H1 (cell line): Measurements from ENCODE around the gene XRCC6. TPM values are rescaled to one million over a fixed set of nuclear protein-coding genes. Genes with fewer than 3 reads are reported as not detected.

ENCODE experiments used
- CTCF ChIA-PET: fragments of 300-600 bp; sonication (Branson Sonifier 250); formaldehyde crosslinking; loops from one replicate; lab custom pipeline; 2021; ENCODE audit not compliant: partially characterized antibody; lab: Charles Lee
- POLR2A ChIA-PET: fragments of 300-600 bp; sonication (Branson Sonifier 250); formaldehyde crosslinking; loops from one replicate; lab custom pipeline; 2021; ENCODE audit warnings: inconsistent platforms; ENCODE audit not compliant: partially characterized antibody; lab: Charles Lee
- DNase-seq, 2 experiments: peaks; one replicate each; pipeline versions ENCODE4 v3.0.0 to v3.0.0-alpha.2; 2010 to 2022; ENCODE audit warnings: low spot score in 2 of 2, low read depth in 1 of 2, mixed read lengths in 1 of 2
- FAIRE-seq: peaks from 2 replicates; lab custom pipeline; 2011; peaks lifted over from hg19 to GRCh38; lab: Jason Lieb, UNC
- H2AFZ ChIP-seq: 2 replicates; pipeline ENCODE4 v1.8.1; 2012; ENCODE audit warnings: low read length, inconsistent platforms
- H2AK5ac ChIP-seq: 2 replicates; pipeline ENCODE4 v1.6.1; 2013; ENCODE audit warnings: low read depth, low read length
- H2BK120ac ChIP-seq: replicated peaks from 2 replicates; pipeline ENCODE3; 2013; ENCODE audit warnings: low read depth, low read length, inconsistent platforms
- H2BK12ac ChIP-seq: 2 replicates; pipeline ENCODE4 v1.6.1; 2013; ENCODE audit warnings: low read depth, low read length
- H2BK15ac ChIP-seq: 2 replicates; pipeline ENCODE4 v1.6.1; 2013; ENCODE audit warnings: low read length
- H2BK20ac ChIP-seq: 2 replicates; pipeline ENCODE4 v1.6.1; 2013; ENCODE audit warnings: low read length
- H2BK5ac ChIP-seq: 2 replicates; pipeline ENCODE4 v1.6.1; 2013; ENCODE audit warnings: low read depth, low read length
- H3K14ac ChIP-seq: 2 replicates; pipeline ENCODE4 v1.6.1; 2013; ENCODE audit warnings: inconsistent platforms; ENCODE audit not compliant: insufficient read length
- H3K18ac ChIP-seq: 2 replicates; pipeline ENCODE4 v1.6.1; 2013; ENCODE audit warnings: low read length; ENCODE audit errors: extremely low read depth
- H3K23ac ChIP-seq: 2 replicates; pipeline ENCODE4 v1.6.1; 2013; ENCODE audit warnings: inconsistent platforms; ENCODE audit not compliant: insufficient read length
- H3K23me2 ChIP-seq: 2 replicates; pipeline ENCODE4 v1.6.1; 2013; ENCODE audit warnings: low read depth, low read length
- H3K27ac ChIP-seq: 2 replicates; pipeline ENCODE4 v1.6.1; 2011; ENCODE audit warnings: low read depth, low read length, inconsistent platforms
- H3K27me3 ChIP-seq, 4 experiments: replicated peaks in 1 of 4; 1 replicate in 1 of 4; 2 replicates in 3 of 4; pipeline versions ENCODE4 v1.6.1 to v1.8.1; 2011 to 2013; ENCODE audit warnings: low read length in 3 of 4, mild to moderate bottlenecking in 3 of 4, inconsistent platforms in 2 of 4, mixed read lengths in 2 of 4, moderate library complexity in 1 of 4; ENCODE audit not compliant: control insufficient read depth in 3 of 4, insufficient read depth in 3 of 4; ENCODE audit errors: extremely low read depth in 1 of 4
- H3K36me3 ChIP-seq, 4 experiments: 2 replicates each; pipeline versions ENCODE4 v1.6.1 to v1.8.1; 2011 to 2013; ENCODE audit warnings: mild to moderate bottlenecking in 4 of 4, low read length in 3 of 4, moderate library complexity in 2 of 4, control low read depth in 1 of 4, inconsistent platforms in 1 of 4; ENCODE audit not compliant: insufficient read depth in 4 of 4, control insufficient read depth in 2 of 4
- H3K4ac ChIP-seq: replicated peaks from 2 replicates; pipeline ENCODE3; 2013; ENCODE audit warnings: low read length, low read depth, mixed read lengths, inconsistent platforms; ENCODE audit not compliant: insufficient read length
- H3K4me1 ChIP-seq, 4 experiments: replicated peaks in 1 of 4; 1 replicate in 1 of 4; 2 replicates in 3 of 4; pipeline versions ENCODE4 v1.6.1 to v1.8.1; 2011 to 2013; ENCODE audit warnings: low read length in 3 of 4, inconsistent platforms in 2 of 4, mixed read lengths in 1 of 4; ENCODE audit not compliant: insufficient read depth in 4 of 4, control insufficient read depth in 3 of 4
- H3K4me2 ChIP-seq, 2 experiments: 2 replicates each; pipeline versions ENCODE4 v1.6.1 to v1.8.1; 2011 to 2013; ENCODE audit warnings: low read depth in 2 of 2, low read length in 2 of 2, control low read depth in 1 of 2, inconsistent platforms in 1 of 2, mild to moderate bottlenecking in 1 of 2; ENCODE audit not compliant: insufficient read depth in 1 of 2
- H3K4me3 ChIP-seq, 4 experiments: fragments of 200-600, 300-600 bp in 1 of 4; sonication (generic), shearing (Covaris generic), sonication (Bioruptor Twin) in 1 of 4; 2 replicates each; pipeline versions ENCODE4 v1.5.1 to v1.8.1; 2011 to 2016; ENCODE audit warnings: low read length in 4 of 4, low read depth in 3 of 4, control low read depth in 2 of 4, inconsistent platforms in 2 of 4, mild to moderate bottlenecking in 2 of 4, mixed read lengths in 1 of 4, moderate library complexity in 1 of 4; ENCODE audit not compliant: insufficient read depth in 2 of 4; ENCODE audit errors: extremely low read depth in 1 of 4
- H3K56ac ChIP-seq: replicated peaks from 2 replicates; pipeline ENCODE3; 2013; ENCODE audit warnings: low read depth, mild to moderate bottlenecking, mixed read lengths, low read length, inconsistent platforms; ENCODE audit not compliant: insufficient read length
- H3K79me1 ChIP-seq: 2 replicates; pipeline ENCODE4 v1.6.1; 2013; ENCODE audit warnings: low read depth, low read length, control low read depth
- H3K79me2 ChIP-seq, 2 experiments: 2 replicates each; pipeline versions ENCODE4 v1.6.1 to v1.8.1; 2012 to 2013; ENCODE audit warnings: low read length in 2 of 2, mild to moderate bottlenecking in 2 of 2, inconsistent platforms in 1 of 2; ENCODE audit not compliant: insufficient read depth in 2 of 2, control insufficient read depth in 1 of 2
- H3K9ac ChIP-seq, 4 experiments: replicated peaks in 1 of 4; 1 replicate in 1 of 4; 2 replicates in 3 of 4; pipeline versions ENCODE4 v1.6.1 to v1.8.1; 2011 to 2013; ENCODE audit warnings: low read depth in 3 of 4, low read length in 3 of 4, control low read depth in 2 of 4, mild to moderate bottlenecking in 2 of 4, moderate library complexity in 2 of 4, inconsistent platforms in 1 of 4; ENCODE audit errors: extremely low read depth in 1 of 4
- H3K9me3 ChIP-seq, 2 experiments: 2 replicates each; pipeline versions ENCODE4 v1.6.1 to v1.8.1; 2012 to 2013; ENCODE audit warnings: mild to moderate bottlenecking in 2 of 2, moderate library complexity in 2 of 2, control low read depth in 1 of 2, inconsistent platforms in 1 of 2, low read depth in 1 of 2, low read length in 1 of 2, mixed read lengths in 1 of 2; ENCODE audit not compliant: insufficient read depth in 2 of 2
- H4K20me1 ChIP-seq, 2 experiments: replicated peaks in 1 of 2; 2 replicates each; pipeline versions ENCODE3 to v1.8.1; 2011 to 2013; ENCODE audit warnings: inconsistent platforms in 2 of 2, low read length in 2 of 2, mild to moderate bottlenecking in 1 of 2; ENCODE audit not compliant: insufficient read depth in 2 of 2, control insufficient read depth in 1 of 2
- H4K5ac ChIP-seq: 2 replicates; pipeline ENCODE4 v1.6.1; 2013; ENCODE audit warnings: low read length, low read depth, mixed read lengths, inconsistent platforms; ENCODE audit not compliant: insufficient read length
- H4K8ac ChIP-seq: 2 replicates; pipeline ENCODE4 v1.8.0; 2013; ENCODE audit warnings: mild to moderate bottlenecking, moderate library complexity, low read length, inconsistent platforms; ENCODE audit not compliant: insufficient read depth; ENCODE audit errors: extremely low read depth
- H4K91ac ChIP-seq: replicated peaks from 2 replicates; pipeline ENCODE3; 2013; ENCODE audit warnings: low read length, mixed read lengths, inconsistent platforms; ENCODE audit not compliant: insufficient read length
- ASH2L ChIP-seq: fragments of 200-600, 300-600 bp; sonication (generic); IDR thresholded peaks from one replicate; pipeline ENCODE4 v1.7.1; 2017; ENCODE audit warnings: low read length
- EP300 ChIP-seq, 2 experiments: IDR thresholded peaks; 1 replicate in 1 of 2; 2 replicates in 1 of 2; pipeline ENCODE4 v1.6.1; 2011 to 2012; ENCODE audit warnings: low read depth in 2 of 2, low read length in 2 of 2, mild to moderate bottlenecking in 2 of 2, borderline replicate concordance in 1 of 2, inconsistent platforms in 1 of 2, moderate library complexity in 1 of 2
- NRF1 ChIP-seq: IDR thresholded peaks from 2 replicates; pipeline ENCODE4 v1.6.1; 2011; ENCODE audit warnings: mild to moderate bottlenecking, low read depth, low read length, improper control_type of control experiment
- RAD21 ChIP-seq, 2 experiments: IDR thresholded peaks in 1 of 2; conservative IDR thresholded peaks in 1 of 2; 2 replicates each; pipeline ENCODE4 v1.6.1; 2011; ENCODE audit warnings: low read depth in 2 of 2, low read length in 2 of 2, improper control_type of control experiment in 1 of 2, inconsistent platforms in 1 of 2, mild to moderate bottlenecking in 1 of 2, moderate library complexity in 1 of 2
- RFX5 ChIP-seq: IDR thresholded peaks from 2 replicates; pipeline ENCODE4 v1.6.1; 2011; ENCODE audit warnings: low read depth, low read length, improper control_type of control experiment, borderline replicate concordance
- RXRA ChIP-seq: IDR thresholded peaks from 2 replicates; pipeline ENCODE4 v1.6.1; 2011; ENCODE audit warnings: low read depth, mild to moderate bottlenecking, low read length, moderate library complexity; ENCODE audit not compliant: insufficient read depth
- SAP30 ChIP-seq: fragments of 300-600 bp; sonication (generic); IDR thresholded peaks from 2 replicates; pipeline ENCODE4 v1.7.1; 2012; ENCODE audit warnings: low read length, moderate library complexity, mild to moderate bottlenecking, inconsistent platforms; ENCODE audit not compliant: insufficient read depth, insufficient replicate concordance
- SIX5 ChIP-seq: IDR thresholded peaks from 2 replicates; pipeline ENCODE4 v1.6.1; 2011; ENCODE audit warnings: mild to moderate bottlenecking, low read depth, low read length
- SP2 ChIP-seq: IDR thresholded peaks from 2 replicates; pipeline ENCODE4 v1.6.1; 2012; ENCODE audit warnings: mild to moderate bottlenecking, low read length, inconsistent platforms
- SUZ12 ChIP-seq: fragments of 200-600 bp; sonication (generic); IDR thresholded peaks from 2 replicates; pipeline ENCODE4 v1.6.1; 2012; ENCODE audit warnings: mild to moderate bottlenecking, inconsistent platforms, low read length, moderate library complexity, mixed read lengths
- WGBS, 2 experiments: shearing (Covaris generic) in 1 of 2; methylation state at CpG; one replicate each; pipeline versions ENCODE4 v1.1.6 to v1.1.7; 2013 to 2015; ENCODE audit warnings: low lambda C conversion rate in 2 of 2, mixed read lengths in 2 of 2, inconsistent platforms in 1 of 2, low coverage in 1 of 2, missing lambda C conversion rate in 1 of 2; ENCODE audit not compliant: insufficient replicate concordance in 2 of 2, insufficient coverage in 1 of 2, insufficient read length in 1 of 2; ENCODE audit errors: extremely low coverage in 1 of 2, missing lambda C conversion rate in 1 of 2; 5-methylcytosine and 5-hydroxymethylcytosine counted together
- polyA plus RNA-seq, 7 experiments: library from polyadenylated mRNA; depleted of rRNA in 3 of 7; stranded (reverse) in 5 of 7; unstranded in 2 of 7; fragments of >200 nt in 5 of 7; fragments of 200-250 nt in 2 of 7; gene quantifications; 1 replicate in 5 of 7; 2 replicates in 1 of 7; 4 replicates in 1 of 7; pipeline versions ENCODE4 v1.2.1 to v1.2.3, GENCODE V29; 2011 to 2013; ENCODE audit warnings: missing spikeins in 2 of 7, mixed read lengths in 2 of 7
- total RNA-seq: library from RNA; stranded (reverse); fragmentation: NEBNext Ultra II Directional; extraction: Animal tissue kit (Norgen Biotek cat#: 25700); gene quantifications from 2 replicates; pipeline ENCODE4 v1.2.1, GENCODE V29; 2021
- TF ChIP-seq, protein P1 (sequence below), 3 experiments: IDR thresholded peaks; 1 replicate in 2 of 3; 2 replicates in 1 of 3; pipeline versions ENCODE4 v1.5.1 to v1.6.1; 2011; ENCODE audit warnings: low read length in 3 of 3, mild to moderate bottlenecking in 3 of 3, inconsistent platforms in 2 of 3, low read depth in 1 of 3, moderate library complexity in 1 of 3; ENCODE audit not compliant: insufficient read depth in 1 of 3; ENCODE audit errors: control extremely low read depth in 1 of 3

The XRCC6 gene
- total and polyA plus RNA-seq, 2 of the 8 experiments (the other 6 are each of a cell fraction or from before 2014, with no cell fraction given): 150 to 490 TPM

DNA sequence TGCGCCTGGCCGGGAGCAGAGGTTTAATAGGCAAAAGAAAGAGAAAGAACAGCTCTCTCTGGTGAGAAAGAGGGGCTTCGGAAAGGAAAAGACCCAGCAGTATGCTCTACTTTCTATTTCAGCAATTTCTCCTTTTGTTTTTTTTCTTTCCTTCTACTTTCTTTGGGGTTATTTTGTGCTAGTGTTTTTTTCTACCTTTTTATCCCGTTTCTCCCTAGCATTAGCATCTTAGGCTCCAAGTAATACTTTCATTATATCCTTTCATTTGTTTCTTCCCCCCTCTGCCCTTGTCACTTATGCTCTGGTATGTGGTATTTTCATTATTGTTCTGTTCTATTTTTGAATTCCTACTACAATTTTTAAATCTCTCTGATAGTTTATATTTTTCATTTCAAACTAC lies 63.1 kb downstream of the XRCC6 start:
- Histone ChIP-seq H3K23me2 (peaks cover 9% of the 10 kb centered on the region), H2BK5ac (no peak overlapping the region), H3K4me3 (no peak overlapping the region), H3K4ac (no peak overlapping the region), H2BK12ac (no peak overlapping the region), H4K8ac (no peak overlapping the region), H3K79me1 (peaks cover 6% of the 10 kb centered on the region; the same call in 1 of the 2 replicates), H3K56ac (no peak overlapping the region), H2AK5ac (no peak overlapping the region), H3K27ac (no peak overlapping the region), H4K20me1 (peaks cover 0 to 11% of the 10 kb centered on the region in 2 experiments), H3K9ac (no peak overlapping the region), H4K91ac (no peak overlapping the region), H3K18ac (no peak overlapping the region), H4K5ac (no peak overlapping the region), H3K4me1 (peaks cover 0 to 3% (median 2%) of the 10 kb centered on the region in 4 experiments; a peak in 5 of 7 replicates), H3K36me3 (peaks cover 0 to 15% (median 7%) of the 10 kb centered on the region in 4 experiments; a peak in 7 of 8 replicates), H3K27me3 (no peaks in the 10 kb centered on the region), H2AFZ (no peak overlapping the region), H3K14ac (no peak overlapping the region), H2BK15ac (no peak overlapping the region), H2BK20ac (no peak overlapping the region), H3K9me3 (no peaks in the 10 kb centered on the region), H3K79me2 (peaks cover 15 to 83% of the 10 kb centered on the region in 2 experiments), H3K4me2 (no peak overlapping the region), H2BK120ac (no peak overlapping the region), H3K23ac (no peak overlapping the region)
- DNase-seq (no peak), FAIRE-seq (no peak)
- POLR2A ChIA-PET: no interaction called here
- WGBS, 2 experiments: 98% methylated on average over 4 of the region's 4 CpGs; no CpG with 5 or more reads in 1 of the 2 experiments
- CTCF ChIA-PET: interaction anchor here (0.7 to 2.2 kb wide), 3 partner anchors 9 to 238 kb away, joined by 3 to 8 read pairs (median 3); no protein-coding TSS in a partner anchor
- TF ChIP-seq SIX5: no peak
- no peak for TF ChIP-seq SUZ12
- TF ChIP-seq RAD21 (IDR thresholded peaks at IDR 0.05 in 1 of 2, conservative IDR thresholded peaks at IDR 0.05 in 1 of 2; ENCODE audit: low read depth in 2 of 2, low read length in 2 of 2): no peak
- TF ChIP-seq EP300 (IDR thresholded peaks at IDR 0.05; ENCODE audit: borderline replicate concordance in 1 of 2, low read depth in 2 of 2, low read length in 2 of 2): no peak
- TF ChIP-seq NRF1: no peak
- TF ChIP-seq SP2: no peak
- TF ChIP-seq ASH2L: no peak
- no peak for TF ChIP-seq RXRA
- TF ChIP-seq SAP30: no peak
- TF ChIP-seq, protein P1, sequence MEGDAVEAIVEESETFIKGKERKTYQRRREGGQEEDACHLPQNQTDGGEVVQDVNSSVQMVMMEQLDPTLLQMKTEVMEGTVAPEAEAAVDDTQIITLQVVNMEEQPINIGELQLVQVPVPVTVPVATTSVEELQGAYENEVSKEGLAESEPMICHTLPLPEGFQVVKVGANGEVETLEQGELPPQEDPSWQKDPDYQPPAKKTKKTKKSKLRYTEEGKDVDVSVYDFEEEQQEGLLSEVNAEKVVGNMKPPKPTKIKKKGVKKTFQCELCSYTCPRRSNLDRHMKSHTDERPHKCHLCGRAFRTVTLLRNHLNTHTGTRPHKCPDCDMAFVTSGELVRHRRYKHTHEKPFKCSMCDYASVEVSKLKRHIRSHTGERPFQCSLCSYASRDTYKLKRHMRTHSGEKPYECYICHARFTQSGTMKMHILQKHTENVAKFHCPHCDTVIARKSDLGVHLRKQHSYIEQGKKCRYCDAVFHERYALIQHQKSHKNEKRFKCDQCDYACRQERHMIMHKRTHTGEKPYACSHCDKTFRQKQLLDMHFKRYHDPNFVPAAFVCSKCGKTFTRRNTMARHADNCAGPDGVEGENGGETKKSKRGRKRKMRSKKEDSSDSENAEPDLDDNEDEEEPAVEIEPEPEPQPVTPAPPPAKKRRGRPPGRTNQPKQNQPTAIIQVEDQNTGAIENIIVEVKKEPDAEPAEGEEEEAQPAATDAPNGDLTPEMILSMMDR (IDR thresholded peaks at IDR 0.05; ENCODE audit: control extremely low read depth in 1 of 3, insufficient read depth in 1 of 3, low read depth in 1 of 3, low read length in 3 of 3): no peak
- TF ChIP-seq RFX5: no peak
